GM21576 (cell line): ENCODE data around the gene PRICKLE1.
"Not testable (repeated sequence)": the region's sequence is repeated elsewhere in the genome, so short reads cannot be mapped to it uniquely, and the experiment has no call there.

Experiments
- ATAC-seq: cut with Tn5 transposase; IDR thresholded peaks from one replicate; pipeline ENCODE4 v1.9.1; 2021; ENCODE audit warnings: mild to moderate bottlenecking, moderate library complexity; ENCODE audit not compliant: unreplicated experiment

The PRICKLE1 gene

DNA sequence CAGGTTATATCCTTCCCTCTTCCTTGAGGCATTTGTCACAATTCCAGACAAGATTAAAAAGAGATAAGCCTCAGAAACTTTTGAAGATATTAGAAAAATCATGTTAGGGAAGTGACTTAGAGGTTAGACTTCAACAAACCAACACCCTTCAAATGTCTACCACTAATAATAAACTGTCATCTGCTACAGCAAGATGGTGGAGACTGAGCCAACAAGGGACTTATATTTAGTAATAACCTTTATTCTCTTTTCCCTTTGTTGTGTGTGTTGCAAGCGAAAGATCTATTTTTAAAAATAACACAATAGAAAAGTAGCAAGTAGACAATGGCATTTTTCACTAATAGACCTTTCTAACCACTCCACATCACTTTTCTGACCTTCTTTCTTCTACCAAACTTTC lies 28.6 kb downstream of the PRICKLE1 start:
- ATAC-seq: no peak

DNA sequence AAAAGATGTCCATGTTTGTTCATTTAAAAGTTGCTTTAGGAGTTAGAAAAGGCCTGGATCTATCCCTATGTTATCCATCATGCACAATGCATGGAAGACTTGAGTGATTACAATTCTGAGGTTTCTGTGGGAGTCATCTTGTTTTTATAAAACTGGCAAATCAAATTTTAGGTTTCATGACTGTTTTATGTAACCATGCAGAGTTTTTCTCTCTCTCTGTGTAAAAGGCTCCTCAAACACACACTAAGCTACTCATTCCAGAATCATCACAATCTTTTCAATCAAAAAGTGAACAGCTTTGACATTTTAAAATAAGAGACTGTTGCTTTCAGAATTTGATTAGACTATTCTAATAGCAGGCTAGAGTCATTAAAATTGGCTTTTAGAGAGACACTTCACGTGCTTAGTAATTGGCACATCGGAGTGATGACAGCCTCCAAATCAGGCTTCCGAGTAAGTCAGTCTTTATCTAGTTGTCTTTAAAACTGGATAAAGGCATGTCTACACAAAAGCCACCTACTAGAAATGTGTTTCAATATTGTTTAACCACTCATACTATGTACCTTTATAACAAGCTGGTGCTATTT lies 31.9 kb downstream of the PRICKLE1 start:
- ATAC-seq: no peak

DNA sequence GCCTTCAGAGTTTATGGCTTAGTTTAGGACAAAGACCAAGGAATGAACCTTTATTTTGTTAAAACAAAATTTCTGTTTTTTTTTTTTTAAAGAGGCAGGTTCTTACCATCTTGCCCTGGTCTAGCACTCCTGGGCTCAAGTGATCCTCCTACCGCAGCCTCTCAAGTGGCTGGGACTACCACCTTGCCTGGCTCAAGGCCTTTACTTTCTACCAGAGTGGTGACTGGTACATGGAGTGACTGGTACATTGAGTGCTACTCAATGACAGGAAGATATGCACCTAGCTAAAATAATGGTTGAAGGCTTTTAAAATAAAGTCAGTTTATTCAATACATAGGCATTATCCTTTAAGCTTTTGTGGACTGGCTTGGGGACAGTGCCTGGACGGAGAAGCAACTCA lies 32.6 kb downstream of the PRICKLE1 start:
- no peak for ATAC-seq

DNA sequence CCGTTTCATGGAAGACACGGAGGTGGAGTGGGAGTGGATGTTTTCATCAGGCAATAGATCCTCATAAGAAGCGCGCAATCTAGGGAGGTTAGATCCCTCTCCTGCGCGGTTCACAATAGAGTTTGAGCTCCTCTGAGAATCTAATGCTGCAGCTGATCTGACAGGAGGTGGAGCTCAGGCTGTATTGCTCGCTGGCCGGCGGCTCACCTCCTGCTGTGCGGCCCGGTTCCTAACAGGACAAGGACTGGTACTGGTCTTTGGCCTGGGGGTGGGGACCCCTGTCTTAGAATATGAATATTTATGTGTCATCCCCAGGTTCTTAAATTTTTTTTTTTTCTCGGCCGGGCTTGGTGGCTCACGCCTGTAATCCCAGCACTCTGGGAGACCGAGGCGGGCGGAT lies 36.7 kb downstream of the PRICKLE1 start:
- ATAC-seq: no peak

DNA sequence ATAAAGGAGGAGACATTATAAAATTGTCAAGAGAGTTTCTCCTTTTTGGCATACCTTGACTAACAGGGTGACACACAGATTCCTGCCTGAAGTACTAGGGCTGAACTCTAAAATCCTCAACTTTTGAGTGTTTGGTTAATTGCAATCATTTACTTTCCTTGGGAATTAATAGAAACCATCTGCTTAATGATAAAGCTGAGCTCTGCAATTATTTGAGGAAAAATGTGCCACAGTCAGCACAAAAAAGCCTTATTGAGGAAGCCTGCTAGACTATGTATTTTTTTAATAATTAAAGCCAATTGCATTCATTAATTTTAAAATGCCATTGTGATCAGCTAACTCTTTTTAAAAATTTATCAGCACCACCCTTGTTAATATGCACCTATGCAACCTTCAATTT lies 38.7 kb downstream of the PRICKLE1 start:
- no peak for ATAC-seq

DNA sequence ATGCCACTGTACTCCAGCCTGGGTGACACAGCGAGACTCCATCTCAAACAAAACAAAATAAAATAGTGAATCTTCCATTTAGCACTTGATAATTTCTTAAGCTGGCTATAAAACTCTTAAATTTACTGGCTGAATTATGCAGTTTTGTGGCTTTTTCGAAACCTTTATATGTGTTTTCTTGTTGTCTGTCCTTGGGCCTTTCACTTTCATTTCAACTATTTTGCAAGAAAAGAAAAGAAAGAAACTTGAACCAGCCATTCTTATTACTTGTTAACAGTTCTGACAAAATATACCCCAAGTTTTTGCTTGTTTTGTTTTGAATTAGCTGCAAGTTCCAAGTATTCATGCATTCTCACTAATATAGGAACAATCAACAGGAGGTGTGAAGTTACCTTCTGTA lies 42.8 kb downstream of the PRICKLE1 start:
- ATAC-seq: no peak

DNA sequence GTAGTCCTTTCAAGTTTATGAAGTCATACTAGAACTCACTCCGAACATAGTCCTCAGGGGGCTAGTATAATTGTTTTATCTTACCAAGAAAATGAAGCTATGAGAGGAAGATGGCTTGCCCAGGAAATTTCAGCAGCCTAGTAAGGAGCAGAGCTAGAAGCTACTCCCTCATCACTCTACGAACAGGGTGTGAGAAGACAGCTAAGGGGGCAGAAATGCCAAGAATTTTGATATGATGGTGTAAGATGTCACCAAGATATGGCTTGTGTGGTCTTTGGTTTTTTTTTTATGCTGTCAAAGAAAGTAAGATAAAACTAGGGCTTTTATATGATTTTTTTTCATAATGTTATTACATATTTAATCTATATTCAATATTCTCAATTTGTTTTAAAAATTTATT lies 47.6 kb downstream of the PRICKLE1 start:
- ATAC-seq: no peak

DNA sequence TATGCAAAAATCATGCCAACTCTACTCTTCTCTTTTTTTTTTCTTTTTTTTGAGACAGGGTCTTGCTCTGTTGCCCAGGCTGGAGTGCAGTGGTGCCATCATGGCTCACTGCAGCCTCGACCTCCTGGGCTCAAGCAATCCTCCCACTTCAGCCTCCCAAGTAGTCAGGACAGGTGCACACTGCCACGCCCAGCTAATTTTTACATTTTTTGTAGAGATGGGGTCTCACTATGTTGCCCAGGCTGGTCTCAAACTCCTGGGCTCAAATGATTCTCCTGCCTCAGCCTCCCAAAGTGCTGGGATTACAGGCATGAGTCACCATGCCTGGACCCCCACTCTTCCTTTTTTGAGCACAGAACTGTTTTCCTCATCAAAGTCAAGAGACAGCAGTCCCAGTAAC lies 48.2 kb downstream of the PRICKLE1 start:
- ATAC-seq: not testable (repeated sequence)

DNA sequence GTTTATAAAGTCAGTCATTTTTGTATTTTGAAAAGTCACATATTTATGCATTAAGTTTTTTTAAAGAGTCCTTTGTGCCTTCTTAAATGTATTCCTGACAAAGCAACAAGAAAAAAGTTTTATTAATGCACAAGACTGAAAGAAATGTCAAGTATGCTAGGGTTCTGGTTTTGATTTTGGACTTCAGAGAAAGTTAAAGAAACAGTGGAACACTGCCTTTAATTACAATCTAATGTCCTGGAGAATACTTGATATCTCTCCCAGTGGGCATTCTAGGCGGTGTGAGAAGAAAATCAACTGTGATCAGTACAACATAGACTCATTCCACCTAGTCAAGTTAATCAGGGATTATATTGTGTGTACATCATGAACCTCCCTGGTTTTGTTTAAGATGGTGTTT lies 49.9 kb downstream of the PRICKLE1 start:
- no peak for ATAC-seq

DNA sequence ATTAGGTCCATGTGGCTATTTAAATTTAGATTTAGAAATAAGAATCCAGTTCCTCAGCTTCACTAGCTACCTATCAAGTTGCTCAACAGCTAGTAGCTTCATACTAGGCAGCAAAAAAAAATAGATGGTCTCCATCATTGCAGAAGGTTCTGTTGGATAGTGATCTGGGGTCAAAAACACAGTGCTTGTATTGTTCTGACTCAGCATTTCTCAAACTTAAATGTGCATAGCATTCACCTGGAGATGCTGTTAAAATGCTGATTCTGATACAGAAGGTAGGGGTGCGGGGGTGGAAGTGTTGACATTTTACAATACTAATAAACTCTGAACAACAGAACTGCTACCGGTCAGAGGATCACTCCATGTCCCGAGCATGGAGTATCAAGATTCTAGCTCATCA lies 51.3 kb downstream of the PRICKLE1 start:
- ATAC-seq: no peak

DNA sequence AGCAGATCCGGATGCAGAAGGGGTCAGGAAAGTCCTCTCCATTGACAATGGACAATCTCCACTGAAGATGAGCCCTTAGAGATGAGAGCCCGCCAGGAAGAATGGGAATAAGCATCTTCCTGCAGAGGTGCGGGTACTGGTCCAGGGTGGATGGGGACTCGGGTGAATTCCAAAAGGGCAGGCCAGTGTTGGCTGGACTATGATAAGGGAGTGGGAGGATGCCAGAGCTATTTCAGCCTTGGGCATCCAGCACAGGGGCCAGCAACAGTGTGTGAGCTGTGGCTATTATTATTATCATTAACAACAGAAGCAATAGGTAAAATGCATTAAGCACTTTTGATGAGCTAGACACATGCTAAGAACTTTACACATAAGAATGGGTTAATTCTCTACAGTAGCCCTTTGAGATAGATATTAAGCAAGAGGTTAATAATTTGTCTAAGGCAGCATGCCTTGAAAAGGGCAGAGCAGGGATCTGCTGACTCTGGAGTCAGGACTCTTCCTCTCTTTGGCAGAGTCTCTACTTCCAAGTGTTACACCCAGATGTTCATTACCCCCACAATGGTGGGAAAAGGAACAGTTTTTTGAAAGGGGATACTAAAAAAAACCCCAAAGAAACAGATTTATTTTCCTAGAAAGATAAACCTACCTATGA lies 55.2 kb downstream of the PRICKLE1 start:
- ATAC-seq: no peak

DNA sequence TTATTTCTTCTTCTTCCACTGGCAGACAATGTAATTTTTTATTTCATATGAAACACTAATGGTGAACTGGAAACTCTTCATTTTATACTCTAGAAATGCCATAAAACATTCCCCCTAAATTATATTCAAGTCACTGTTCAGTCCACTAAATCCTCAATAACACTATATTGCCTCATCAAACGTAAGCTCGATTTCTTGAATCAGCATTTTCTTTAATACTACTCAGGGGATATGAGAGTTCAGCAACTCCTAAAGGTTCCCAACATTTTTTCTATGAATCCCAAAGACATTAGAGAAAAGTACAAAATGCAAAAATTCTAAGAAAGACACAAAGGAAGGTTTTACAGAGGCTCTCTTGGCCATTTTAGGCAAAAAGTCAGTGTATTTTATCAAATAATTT lies 59.3 kb downstream of the PRICKLE1 start:
- no peak for ATAC-seq

DNA sequence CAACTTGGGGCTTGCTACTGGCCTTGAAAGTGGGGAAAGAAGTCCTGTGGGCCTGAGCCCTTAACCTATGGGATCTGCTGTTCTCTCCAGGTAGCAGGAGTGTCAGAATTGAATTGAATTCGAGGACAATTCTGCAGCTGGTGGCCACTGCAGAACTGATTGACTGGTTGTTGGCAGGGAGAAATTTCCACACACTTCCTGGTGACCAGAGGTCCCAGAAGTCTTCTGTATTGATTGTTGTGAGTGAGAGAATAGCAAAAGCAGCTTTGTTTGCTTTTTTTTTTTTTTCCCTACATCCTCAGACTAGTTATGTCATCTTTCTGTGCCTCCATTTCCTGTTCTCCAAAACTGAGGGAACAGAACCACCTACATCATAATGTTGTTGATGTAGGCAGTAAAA lies 64.1 kb downstream of the PRICKLE1 start:
- ATAC-seq: no peak

DNA sequence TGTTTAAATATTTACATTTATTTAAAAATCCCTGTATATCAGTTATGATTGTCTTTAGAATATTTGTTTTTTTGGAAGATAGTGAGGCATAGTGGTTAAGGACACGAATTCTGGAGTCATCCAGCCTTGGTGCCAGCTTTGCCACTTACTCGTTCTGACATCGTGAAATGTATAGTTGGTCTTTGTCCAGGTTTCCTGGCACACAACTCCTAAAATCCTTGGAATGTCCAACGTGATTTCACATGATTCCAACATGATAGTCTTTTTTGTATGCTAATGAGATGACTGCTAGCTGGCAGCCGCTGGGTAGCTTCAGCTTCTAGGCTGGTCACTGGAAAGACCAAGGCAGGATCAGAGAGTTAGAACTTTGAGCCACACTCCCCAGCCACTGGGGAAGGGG lies 64.8 kb downstream of the PRICKLE1 start:
- no peak for ATAC-seq

DNA sequence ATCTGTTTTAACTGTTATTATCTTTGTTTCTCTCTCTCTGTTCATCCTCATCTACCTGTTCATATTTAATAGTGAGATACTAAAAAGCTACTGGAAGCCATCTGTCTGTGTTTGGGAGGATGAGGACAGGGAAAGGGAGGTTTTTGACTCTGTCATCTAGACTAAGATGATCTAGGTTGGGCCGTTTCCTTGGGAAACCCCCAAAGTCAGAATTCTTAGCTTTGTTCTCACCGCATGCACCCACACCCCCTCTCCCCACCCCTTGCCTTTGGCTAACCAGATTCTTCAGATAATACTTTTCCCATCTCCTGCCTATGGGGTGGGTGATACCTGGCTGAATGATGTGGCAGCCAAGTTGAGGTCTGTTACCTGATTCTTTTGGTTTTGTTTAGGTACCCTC lies 73.0 kb downstream of the PRICKLE1 start:
- ATAC-seq: no peak

DNA sequence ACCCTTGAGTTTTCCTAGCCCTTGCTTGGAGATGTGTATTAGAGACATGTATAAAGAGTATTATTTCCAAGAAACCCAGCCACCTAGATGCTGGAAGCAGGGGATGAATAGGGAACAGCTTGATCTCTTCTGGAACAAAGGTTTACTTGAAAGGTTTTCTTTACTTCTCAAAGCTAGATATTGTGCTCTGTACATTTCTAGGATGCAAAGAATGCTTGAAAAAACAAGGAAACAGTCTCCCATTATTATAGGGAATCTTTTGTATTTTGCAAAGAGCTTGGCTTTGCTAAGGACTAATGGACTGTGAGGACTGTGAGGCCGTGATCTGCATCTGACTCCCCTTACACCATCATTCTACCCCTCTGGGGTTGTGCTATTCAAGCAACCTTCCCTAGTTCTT lies 77.9 kb downstream of the PRICKLE1 start:
- no peak for ATAC-seq

DNA sequence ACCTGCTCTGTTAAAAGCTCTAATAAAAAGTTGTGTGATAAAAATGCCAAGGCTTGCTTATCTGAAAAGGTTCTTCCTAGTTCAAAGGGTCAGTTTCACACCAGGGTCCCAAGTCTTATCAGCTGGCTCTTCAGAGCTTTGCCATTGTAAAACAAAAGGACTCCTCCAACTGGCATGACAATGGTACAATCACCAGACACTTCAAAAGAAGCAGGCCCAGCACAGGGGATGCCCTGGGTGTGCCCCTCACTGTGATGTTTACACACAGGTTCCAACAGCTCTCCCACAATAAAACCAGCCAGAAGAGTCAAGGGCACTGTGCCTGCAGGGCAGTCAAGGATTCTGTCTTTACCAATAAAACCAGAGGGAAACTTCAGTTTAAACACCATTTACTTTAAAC lies 78.7 kb downstream of the PRICKLE1 start:
- no peak for ATAC-seq

DNA sequence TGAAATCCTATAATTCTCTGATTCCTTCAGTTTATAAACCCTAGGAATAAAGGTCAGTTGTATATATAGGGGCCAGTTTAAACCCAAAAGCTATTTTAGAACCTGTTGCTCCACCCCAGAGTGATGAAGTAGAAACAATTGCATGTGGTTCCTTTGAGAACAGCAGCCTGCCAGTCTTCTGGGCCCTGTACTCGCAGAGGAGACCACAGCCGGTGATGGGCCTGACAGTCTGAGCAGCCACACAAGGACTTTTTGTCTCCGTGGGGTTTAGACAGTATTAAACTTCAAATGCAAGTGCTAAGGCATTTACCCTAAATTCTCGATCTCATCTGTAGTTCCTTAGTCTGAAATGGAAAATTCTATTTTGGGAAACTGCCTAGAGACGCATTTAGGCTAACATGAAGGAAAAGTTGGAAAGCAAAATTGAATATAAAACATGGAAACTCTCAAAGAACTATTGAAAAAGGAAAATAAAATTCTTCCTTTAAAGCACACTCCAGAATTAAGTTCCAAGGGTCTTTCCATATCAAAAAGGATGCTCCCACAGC lies 80.6 kb downstream of the PRICKLE1 start:
- ATAC-seq: no peak

DNA sequence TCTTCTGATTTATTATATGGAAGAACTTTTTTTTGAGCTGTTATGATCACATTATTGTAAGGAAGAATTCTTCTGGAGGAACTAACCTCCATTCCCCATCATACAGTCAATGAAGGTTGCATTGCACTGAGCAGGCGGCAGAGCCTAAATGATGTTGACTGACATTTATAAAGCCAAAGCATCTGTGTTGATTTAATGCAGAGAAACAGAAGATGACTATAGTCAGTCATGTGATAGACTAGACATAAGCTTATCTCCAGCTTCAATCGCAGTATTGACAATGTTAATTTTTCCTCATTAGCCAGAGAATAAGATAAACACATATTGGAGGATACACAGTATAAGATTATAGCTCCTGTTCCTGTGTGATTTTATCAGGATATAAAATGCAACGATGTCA lies 82.0 kb downstream of the PRICKLE1 start:
- ATAC-seq: no peak

DNA sequence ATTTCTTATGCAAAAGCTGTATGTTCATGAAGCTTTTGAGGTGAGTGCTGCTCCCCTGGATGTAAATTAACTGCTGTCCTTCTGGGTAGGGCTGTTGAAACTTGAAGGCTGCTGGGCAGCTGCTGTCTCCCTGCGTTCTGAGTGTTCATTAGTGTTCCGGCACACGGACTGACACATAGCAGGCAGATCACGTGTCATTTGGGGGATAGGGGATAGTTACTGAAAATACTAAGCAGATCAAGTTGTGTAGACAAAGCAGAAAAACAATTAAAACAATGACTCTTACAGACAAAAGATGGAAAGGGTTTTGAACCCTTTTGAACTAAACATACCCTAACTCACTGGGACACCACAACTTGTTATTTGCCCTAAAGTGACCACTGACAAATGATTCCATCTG lies 82.5 kb downstream of the PRICKLE1 start:
- ATAC-seq: no peak

DNA sequence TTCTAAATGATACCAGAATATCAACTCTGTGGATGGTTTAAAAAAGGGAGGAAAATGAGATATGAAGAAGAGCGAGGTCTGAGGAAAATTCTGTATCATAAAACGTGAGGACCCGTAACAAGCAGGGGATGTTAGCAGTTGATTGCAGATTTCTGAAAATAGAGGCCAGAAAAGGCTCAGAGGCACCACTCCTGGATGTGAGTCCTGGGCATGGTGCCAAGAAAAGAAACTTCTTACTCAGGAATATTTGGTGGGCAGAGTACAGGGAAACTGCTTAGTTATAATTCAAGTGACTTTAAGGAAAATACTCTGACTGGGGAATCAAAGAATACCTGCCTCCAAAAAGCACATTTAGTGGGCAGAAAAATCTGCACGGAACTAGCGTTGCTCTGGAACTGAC lies 85.5 kb downstream of the PRICKLE1 start:
- no peak for ATAC-seq

DNA sequence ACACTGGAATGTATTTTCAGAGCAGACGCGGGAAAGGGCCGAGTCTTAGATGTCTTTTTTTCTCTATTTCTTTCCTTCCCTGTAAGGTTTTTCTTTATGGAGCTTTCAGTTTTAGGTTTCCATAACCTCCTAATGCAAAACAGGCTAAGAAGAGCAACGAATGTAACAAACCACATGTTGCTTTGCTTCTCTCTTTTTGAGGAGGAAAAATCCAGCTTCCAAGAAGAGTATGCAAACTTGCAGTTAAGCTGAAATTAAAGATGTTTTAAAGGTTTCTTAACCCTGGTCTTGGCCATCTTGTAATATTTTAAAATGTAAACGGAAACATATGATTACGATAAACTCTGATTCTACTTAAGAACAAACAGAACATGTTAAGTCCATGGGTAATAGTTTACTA lies 86.9 kb downstream of the PRICKLE1 start:
- no peak for ATAC-seq
